Glutamatergic neuron (in vitro differentiated cells): ENCODE data around the gene ZNF587B. TPM values are rescaled to one million over a fixed set of nuclear protein-coding genes. Genes with fewer than 3 reads are reported as not detected.
A peak's percentile ranks its signal among the peaks of the same experiment; 100 is the strongest.
"Not testable (repeated sequence)": the region's sequence is repeated elsewhere in the genome, so short reads cannot be mapped to it uniquely, and the experiment has no call there.

Experiments
- DNase-seq: peaks from one replicate; pipeline ENCODE4 v3.0.0; 2022
- H3K27ac Mint-ChIP-seq: one replicate; pipeline ENCODE4 v1.8.0; 2020; ENCODE audit warnings: mild to moderate bottlenecking, mixed read lengths, inconsistent platforms; ENCODE audit not compliant: unreplicated experiment
- H3K27me3 Mint-ChIP-seq: one replicate; pipeline ENCODE4 v1.8.0; 2020; ENCODE audit warnings: mild to moderate bottlenecking, moderate library complexity, mixed read lengths, inconsistent platforms; ENCODE audit not compliant: unreplicated experiment
- H3K36me3 Mint-ChIP-seq: one replicate; pipeline ENCODE4 v1.8.0; 2020; ENCODE audit warnings: mild to moderate bottlenecking, mixed read lengths, inconsistent platforms; ENCODE audit not compliant: unreplicated experiment
- H3K4me1 Mint-ChIP-seq: one replicate; pipeline ENCODE4 v1.8.0; 2020; ENCODE audit warnings: mild to moderate bottlenecking, low read depth, mixed read lengths, inconsistent platforms; ENCODE audit not compliant: unreplicated experiment
- H3K4me3 Mint-ChIP-seq: one replicate; pipeline ENCODE4 v1.8.0; 2020; ENCODE audit warnings: mild to moderate bottlenecking, mixed read lengths, inconsistent platforms; ENCODE audit not compliant: unreplicated experiment
- H3K9me3 Mint-ChIP-seq: one replicate; pipeline ENCODE4 v1.8.0; 2020; ENCODE audit warnings: mild to moderate bottlenecking, moderate library complexity, mixed read lengths, inconsistent platforms; ENCODE audit not compliant: unreplicated experiment
- CTCF ChIP-seq: fragments of 200-600 bp; sonication (generic); IDR thresholded peaks from one replicate; pipeline ENCODE4 v1.5.0; 2021; ENCODE audit not compliant: partially characterized antibody, unreplicated experiment
- total RNA-seq: library from RNA; stranded (reverse); fragmentation: NEBNext Ultra II Directional; extraction: Animal tissue kit (Norgen Biotek cat#: 25700); gene quantifications from one replicate; pipeline ENCODE4 v1.2.1, GENCODE V29; 2021; ENCODE audit not compliant: unreplicated experiment

The ZNF587B gene
- total RNA-seq, 1 donor from 2014 or later: 16.9 TPM

GRCh38 chr19:57888560-57889231, 58.6 kb downstream of the ZNF587B start, which contains the start of gene ZNF814:
Gene ZNF814, minus strand, starts transcription at chr19:57889037. Its CDS starts 235 bp downstream, at chr19:57888802.
- Mint-ChIP-seq H3K27ac (peak within 1 kb of the TSS; percentile 95), H3K36me3 (no peaks in the 10 kb centered on the region), H3K4me3 (peak within 1 kb of the TSS; percentile 95), H3K4me1 (peaks cover 9% of the 10 kb centered on the region), H3K9me3 (peaks cover 8% of the 10 kb centered on the region), H3K27me3 (peaks cover 6% of the 10 kb centered on the region)
- peak; percentile 88 for TF ChIP-seq CTCF
- peak; percentile 90 for DNase-seq

- not testable (repeated sequence) for H3K36me3 Mint-ChIP-seq
Measured at GRCh38 chr19:57890706-57891105, 60.6 kb downstream of the ZNF587B start.

More at GRCh38 chr19:57890706-57891105, 60.6 kb downstream of the ZNF587B start:
- H3K27ac Mint-ChIP-seq, H3K27me3 Mint-ChIP-seq, DNase-seq, H3K9me3 Mint-ChIP-seq, H3K4me3 Mint-ChIP-seq, H3K4me1 Mint-ChIP-seq: not testable (repeated sequence)

Other genes starting within 250 kb of the ZNF587B start
- 21.5 TPM for gene ZIK1, start 246.2 kb upstream of the ZNF587B start, total RNA-seq
- gene ZNF530, start 230.4 kb upstream of the ZNF587B start, total RNA-seq: 4.6 TPM
- 41.2 TPM for gene ZNF134, start 216.1 kb upstream of the ZNF587B start, total RNA-seq
- 29.5 TPM for gene ZNF211, start 197.1 kb upstream of the ZNF587B start, total RNA-seq
- gene ZSCAN4, start 161.4 kb upstream of the ZNF587B start, total RNA-seq: 0.69 TPM
- gene ZNF551, start 148.3 kb upstream of the ZNF587B start, total RNA-seq: 13.4 TPM
- gene ZNF154, start 121.1 kb upstream of the ZNF587B start, total RNA-seq: 57.5 TPM
- gene ZNF671, start 102.7 kb upstream of the ZNF587B start, total RNA-seq: 20.3 TPM
- 41.5 TPM for gene ZNF776, start 83.5 kb upstream of the ZNF587B start, total RNA-seq
- 22.7 TPM for gene ZNF586, start 60.6 kb upstream of the ZNF587B start, total RNA-seq
- 14.9 TPM for gene ZNF552, start 15.4 kb upstream of the ZNF587B start, total RNA-seq
- gene ZNF587, start 19.6 kb downstream of the ZNF587B start, total RNA-seq: 65.0 TPM
- gene ZNF814, start 58.7 kb downstream of the ZNF587B start, total RNA-seq: 38.3 TPM
- gene ZNF417, start 86.3 kb downstream of the ZNF587B start, total RNA-seq: 23.0 TPM
- 25.4 TPM for gene ZNF418, start 105.1 kb downstream of the ZNF587B start, total RNA-seq
- 11.0 TPM for gene ZNF256, start 117.4 kb downstream of the ZNF587B start, total RNA-seq
- 1.6 TPM for gene C19orf18, start 144.2 kb downstream of the ZNF587B start, total RNA-seq
- gene ZNF606, start 172.5 kb downstream of the ZNF587B start, total RNA-seq: 58.2 TPM
- gene ZSCAN1, start 203.7 kb downstream of the ZNF587B start, total RNA-seq: 7.7 TPM
- gene ZNF135, start 229.0 kb downstream of the ZNF587B start, total RNA-seq: 16.6 TPM